Activated CD4-positive, CD25-positive, alpha-beta regulatory T cell treated with anti-CD3 and anti-CD28 coated beads, Interleukin-2, amount 50 U/mL, for 72 hours (primary cell): Measurements from ENCODE around the gene MYBBP1A.

Source experiments
- DNase-seq: peaks from one replicate; pipeline ENCODE4 v3.0.0; 2021

Gene MYBBP1A

DNA sequence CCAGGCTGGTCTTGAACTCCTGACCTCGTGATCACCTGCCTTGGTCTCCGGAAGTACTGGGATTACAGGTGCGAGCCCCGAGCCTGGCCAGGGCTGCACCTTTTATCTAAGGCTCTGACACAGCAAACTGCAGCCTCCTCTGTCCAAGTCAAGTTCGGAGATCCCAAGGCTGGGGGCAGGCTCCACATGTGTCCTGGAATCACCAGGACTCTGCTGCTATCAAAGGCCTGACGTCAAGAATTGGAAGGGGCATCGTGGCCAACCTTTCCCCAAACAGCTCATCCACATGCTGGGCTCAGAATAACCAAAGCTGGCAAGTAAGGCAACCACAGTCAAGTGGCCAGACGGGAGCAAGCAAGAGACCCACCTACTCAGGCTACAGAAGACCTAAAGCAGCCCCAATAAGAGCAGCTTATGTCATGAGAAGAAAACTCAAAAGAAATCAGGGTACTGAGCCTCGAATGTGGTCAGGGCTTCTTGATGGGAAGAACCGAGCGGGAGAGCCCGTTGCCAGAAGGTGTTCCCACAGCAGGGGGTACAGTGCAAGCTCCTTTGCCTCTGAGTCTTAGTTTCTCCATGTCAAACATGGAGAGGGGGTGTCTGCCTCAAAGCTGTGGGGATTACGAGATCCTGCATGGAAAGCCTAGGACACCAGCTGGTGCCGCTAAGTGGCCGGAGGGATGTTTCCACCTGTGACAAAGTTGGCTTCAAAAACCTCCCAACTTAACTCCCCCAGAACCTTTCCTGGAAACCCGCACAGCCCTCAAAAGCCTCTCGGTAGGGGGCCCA, 7.9 kb downstream of the MYBBP1A start:
- DNase-seq, result no peak

- no peak for DNase-seq
Observed at GRCh38 chr17:4545217-4545951, 9.8 kb downstream of the MYBBP1A start.

- no peak for DNase-seq
Observed at GRCh38 chr17:4544951-4545216, 10.3 kb downstream of the MYBBP1A start.

- DNase-seq, result no peak
Observed at GRCh38 chr17:4544135-4544950, 10.8 kb downstream of the MYBBP1A start.

DNA sequence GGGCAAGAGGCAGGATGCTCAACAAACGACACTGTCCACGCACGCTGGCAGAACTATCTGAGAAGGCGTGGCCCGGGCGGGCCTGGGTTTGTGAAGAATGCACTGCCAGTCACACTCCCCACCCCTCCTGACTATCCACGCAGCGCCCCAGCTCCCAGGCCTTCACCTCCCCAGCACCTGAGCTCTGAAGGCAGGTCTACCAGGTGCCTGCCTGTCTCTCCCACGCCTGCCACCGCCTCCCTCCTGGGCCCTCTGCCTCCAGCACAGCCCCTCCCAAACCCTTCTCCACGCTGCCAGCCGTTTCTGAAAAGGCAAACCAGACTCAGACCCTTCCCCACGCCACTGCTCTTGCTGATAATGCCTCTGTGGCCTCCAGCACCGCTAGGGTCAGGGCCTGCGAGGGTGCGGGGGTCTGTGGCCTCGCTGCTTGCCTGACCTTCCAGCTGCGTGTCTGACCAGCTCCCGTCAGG, 11.6 kb downstream of the MYBBP1A start:
- DNase-seq, result no peak

GRCh38 chr17:4542726-4543191, 12.4 kb downstream of the MYBBP1A start:
- no peak for DNase-seq

DNA sequence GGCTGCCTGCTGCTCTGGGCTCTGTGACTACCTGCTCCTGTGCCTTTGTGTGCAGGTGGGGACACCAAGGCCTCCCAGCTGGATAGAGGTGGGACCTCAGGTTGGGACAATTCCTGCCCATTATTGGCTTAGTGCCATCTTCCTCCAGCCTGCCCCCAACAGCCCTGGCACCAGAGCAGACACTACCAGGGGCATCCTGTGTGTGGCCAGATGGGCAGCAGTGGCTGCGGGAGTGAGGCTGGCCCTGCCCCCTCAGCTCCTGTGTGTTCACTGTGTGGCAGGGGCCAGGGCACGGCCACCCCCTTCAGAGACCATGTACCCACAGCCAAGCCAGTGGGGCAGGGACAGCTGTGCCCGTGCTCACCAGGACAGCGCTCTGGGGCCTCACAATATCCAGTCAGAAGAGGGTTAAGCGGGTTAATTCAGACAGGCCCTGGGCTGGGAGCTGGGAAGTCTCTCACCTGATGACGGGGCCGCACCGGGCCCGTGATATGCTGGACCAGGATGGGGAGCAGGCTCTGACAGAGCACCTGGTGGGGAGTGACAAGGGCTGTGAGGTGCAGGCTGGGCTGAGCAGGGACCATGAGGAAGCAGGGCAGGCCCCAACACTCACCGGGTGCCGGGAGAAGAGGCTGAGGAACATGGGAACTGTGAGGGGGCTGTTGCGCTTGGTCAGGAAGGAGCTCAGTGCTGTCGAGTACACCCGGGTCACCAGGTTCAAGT, 13.0 kb downstream of the MYBBP1A start:
- DNase-seq, result no peak

- no peak for DNase-seq
Observed at GRCh38 chr17:4541328-4542002, 13.7 kb downstream of the MYBBP1A start.

DNA sequence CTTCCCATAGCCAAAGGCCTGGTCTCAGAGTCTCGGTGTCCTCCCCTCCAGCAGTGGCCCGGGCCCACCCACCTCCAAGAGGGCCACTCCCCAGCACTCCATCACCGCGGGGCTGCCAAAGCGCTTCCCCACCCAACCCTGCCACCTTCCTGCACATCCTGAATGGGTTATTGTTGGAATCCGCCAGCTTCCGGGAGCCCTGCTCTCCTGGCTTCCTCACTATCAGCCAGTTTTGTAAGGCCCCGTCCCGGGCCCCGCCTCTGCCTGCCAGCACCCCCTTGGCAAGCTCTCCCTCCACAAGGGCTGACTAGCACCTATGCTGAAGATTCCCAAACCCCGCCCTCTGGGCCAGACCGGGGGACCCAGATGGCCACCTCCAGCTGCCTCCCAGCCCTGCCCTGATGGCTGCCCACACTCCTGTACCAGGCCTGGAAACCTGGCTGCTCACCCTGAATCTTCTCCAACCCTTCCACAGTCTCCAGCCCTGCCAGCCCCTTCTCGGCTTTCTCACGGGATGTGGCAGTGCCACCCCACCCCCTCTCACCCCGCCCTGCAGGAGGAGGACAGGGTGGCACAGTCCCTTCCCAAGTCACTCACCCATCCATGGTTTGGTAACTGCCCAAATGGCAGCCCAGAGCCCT, 14.4 kb downstream of the MYBBP1A start:
- DNase-seq, result no peak

DNA sequence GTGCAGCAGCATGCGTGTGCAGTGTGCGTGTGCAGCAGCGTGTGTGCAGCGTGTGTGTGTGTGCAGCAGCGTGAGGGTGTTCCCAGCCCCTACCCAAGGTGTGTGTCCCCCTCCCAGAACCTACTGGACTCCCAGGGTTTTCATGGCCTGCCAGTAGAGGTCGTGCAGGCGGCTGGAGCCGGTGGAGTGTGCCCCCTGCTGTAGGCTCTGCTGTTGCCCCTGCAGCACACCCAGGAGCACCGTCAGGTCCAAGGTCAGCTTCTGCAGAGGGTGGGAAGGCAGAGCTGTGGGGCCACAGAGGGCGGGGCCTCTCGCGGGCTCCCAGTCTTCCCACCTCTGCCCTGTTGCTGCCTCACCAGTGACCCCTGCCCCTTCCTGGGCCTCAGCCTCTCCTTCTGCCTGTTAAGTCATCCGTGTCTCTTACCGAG, 14.9 kb downstream of the MYBBP1A start:
- DNase-seq, result no peak

- DNase-seq, result no peak
Observed at GRCh38 chr17:4539576-4540223, 15.5 kb downstream of the MYBBP1A start.

DNA sequence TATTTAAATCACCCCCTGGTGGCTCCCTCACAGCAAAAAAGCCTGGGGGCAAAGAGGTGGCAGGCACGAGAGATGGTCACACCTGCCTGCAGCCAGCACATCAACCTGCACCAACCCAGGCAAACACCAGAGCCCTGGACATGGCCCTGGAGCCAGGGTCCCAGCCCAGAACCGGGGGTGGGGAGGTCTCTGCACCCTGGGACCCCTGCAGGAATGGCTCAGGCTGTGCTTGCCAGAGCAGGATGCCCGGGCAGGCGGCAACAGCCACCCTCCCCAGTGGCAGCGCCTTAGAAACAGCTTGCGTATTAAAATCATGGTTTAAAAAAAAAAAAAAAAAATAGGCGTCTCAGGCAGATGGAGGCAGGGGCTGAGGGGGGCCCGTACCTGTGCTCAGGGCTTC, 16.2 kb downstream of the MYBBP1A start:
- DNase-seq, result no peak

DNA sequence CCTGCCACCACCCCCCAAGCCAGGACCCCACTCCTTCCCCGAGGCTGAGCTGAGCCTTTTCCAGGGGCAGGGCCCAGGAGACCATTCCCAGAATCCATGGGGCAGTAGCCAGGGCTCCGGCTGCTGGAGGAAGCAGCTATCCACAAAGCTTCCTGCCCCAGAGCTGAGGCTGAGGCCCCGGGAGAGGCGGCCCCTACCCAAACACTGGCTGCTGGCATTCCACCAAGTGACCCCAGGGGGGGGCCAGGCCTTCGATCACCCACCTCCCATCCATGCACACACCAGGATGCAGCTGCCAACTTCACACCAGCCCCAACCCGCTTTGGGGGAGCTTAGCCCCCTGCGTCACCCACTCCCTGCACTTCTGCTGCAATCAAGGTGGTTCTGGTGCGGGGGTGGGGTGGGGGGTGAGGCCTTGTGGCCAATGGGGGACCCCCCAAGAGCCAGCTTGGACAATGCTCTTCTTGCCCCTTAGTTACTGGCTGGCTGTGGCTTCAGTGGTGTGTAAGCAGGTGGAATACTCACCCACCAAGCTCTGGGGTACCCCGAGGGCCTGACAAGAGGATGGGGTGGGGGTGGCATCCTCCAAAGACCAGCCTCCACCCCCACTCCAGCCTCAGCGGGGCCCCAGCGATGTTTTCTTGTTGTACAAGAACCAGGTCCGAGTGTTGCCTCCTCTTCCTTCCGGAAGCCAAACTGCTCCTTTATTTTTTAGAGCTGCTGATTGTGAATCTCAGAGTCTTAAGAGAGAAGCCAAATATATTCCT, 16.8 kb downstream of the MYBBP1A start:
- DNase-seq, result no peak

DNA sequence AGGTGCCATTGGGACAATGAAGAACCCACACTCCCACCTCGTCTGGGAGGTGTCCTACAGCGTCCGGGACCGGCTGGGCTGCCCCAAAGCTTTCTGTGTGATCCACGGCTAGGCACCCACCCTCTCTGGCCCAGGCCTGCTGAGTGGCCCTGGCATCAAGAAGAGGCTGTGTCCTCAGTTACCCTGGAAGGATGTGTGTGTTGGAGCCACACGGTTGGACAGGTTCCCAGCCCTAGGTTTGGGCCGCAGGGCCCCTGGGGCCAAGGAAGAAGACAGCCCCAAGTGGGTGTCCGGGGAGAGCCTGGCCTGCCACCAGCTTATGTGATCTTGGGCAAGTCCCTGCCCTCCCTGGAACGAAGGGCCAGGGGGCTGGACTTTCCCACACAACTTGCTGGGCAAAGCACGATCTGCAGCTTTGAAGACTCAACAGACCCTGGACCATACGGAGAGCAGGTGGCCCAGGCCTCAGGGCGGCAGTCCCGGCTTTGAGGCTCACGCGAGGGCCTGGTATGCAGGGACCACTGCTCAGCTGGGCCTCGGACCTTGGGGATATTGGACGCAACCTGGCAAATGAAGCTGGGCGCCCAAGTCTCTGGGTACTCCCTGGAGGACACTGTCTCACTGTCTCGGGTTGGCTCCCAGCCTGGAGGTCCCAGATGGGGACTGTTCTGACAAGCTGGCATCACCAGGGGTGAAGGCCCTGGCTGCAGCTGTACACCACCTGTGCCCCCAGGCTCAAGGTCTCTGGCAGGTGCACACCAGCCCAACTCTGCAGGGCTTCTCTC, 17.5 kb downstream of the MYBBP1A start:
- no peak for DNase-seq

DNA sequence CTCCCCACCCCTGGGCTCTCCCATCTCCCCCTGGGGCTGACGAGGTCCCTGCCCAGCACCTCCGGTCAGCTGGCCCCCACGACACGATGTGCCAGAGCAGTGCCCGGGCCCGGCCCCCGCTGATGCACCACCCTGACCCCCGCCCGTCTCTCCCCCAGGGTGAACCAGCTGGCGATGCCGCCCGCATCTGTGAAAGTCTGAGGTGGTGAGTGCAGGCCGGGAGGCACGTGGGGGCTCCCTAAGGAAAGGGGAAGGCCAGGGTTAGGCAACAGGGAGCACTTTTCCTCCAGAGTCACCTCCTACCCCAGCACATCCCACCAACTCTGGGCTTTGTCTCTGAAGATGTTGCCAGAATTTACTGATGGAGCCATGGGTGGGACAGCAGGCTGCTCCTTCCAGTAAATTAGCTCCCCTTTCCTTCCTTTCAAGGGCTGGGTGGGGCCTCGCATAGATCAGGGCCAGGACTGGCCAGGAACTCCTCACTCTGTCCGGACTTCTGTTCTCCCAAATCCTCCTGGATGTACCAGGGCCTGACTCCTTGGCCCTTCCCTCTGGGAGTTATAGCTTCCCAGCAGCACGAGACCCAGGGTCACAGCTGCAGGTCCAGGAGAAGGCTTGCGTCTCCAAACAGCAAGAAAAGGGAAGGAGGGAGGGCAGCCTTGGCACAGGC, 18.3 kb downstream of the MYBBP1A start:
- DNase-seq, result no peak

- DNase-seq, result no peak
Observed at GRCh38 chr17:4536259-4536741, 18.9 kb downstream of the MYBBP1A start.

DNA sequence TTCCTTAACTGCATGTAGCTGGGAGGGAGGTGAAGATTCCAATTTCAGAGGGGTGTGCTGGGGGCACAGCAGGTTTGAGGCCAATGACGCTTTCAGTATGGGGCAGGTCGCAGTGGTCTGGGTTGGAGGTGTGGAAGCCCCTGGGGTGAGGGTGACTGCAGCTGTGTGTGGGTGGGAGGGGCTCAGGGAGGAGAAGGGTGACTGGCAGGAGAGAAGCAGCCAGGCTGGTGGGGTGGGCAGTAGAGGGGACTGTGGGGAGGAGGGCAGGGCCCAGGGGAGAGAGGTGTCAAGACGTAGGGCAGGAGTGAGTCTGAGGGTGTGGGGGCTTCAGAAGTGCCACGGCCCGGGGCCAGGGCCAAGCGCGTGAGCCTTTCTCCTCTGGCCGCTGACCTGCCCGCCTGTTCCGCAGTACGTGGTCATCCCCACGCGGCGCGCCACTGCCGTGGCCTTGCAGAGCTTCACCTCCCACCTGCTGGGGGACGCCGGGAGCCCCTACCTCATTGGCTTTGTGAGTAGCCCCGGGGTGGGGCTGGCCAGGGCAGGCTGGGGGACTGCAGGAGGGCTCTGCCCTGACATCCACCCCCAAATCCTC, 19.4 kb downstream of the MYBBP1A start:
- no peak for DNase-seq

DNA sequence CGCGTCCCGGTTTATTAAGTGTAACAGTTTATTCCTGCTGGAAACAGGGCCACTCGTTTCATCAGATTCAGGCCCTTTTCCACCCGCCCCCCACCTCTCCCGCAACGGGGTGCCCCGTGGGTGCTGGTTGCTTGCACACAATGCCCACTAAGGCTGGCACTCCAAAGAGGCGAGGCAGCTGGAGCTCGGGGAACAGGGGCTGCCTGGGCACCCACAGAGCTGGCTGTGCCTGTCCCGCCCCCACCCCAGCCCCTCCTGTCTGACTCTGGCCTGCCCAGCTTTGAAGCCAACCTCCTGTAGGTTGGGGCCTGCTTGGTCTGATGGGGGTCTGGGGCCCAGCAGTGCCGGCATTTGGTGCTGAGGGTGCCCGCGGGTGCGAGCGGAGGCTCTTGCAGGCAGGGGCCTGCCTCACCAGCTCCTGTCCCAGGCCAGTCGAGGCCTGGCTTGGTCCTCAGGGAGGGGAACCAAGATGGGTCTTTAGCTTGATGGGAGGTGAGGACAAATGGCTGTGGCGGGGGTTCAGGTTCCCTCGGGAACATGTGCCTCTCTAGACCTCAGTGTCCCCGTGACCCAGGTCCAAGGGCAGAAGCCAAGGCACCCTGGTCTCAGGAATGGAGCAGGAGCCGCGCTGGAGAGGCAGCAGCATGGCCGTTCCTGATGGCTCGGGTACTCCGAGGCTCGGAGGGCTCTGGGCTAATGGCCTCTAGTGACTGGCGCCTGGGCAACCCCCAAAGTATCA, 20.1 kb downstream of the MYBBP1A start:
- DNase-seq, result no peak
